ENCODE measurements around the gene UNC5C.

The UNC5C gene

DNA sequence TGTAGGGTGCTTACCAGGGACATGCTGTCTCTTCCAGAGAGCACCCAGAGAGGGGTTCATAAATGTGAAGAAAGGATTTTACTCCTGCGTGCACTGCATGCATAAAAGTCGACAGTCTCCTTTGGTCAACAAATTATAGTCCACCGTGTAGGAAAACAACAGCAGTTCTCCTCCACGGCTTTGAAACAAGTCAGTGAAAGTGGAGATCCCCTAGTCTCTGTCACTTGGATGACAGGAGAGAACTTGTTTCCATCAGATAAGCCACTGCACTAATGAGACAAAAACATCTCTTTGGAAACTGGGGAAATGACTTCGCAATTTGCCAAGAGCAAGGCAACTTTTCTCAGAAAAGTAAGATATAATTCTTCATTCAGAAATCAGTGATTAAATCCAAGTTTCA, 9.7 kb downstream of the UNC5C start:
- TF ChIP-seq, protein P1, sequence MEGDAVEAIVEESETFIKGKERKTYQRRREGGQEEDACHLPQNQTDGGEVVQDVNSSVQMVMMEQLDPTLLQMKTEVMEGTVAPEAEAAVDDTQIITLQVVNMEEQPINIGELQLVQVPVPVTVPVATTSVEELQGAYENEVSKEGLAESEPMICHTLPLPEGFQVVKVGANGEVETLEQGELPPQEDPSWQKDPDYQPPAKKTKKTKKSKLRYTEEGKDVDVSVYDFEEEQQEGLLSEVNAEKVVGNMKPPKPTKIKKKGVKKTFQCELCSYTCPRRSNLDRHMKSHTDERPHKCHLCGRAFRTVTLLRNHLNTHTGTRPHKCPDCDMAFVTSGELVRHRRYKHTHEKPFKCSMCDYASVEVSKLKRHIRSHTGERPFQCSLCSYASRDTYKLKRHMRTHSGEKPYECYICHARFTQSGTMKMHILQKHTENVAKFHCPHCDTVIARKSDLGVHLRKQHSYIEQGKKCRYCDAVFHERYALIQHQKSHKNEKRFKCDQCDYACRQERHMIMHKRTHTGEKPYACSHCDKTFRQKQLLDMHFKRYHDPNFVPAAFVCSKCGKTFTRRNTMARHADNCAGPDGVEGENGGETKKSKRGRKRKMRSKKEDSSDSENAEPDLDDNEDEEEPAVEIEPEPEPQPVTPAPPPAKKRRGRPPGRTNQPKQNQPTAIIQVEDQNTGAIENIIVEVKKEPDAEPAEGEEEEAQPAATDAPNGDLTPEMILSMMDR (IDR thresholded peaks at IDR 0.05; ENCODE audit: borderline replicate concordance, insufficient read depth, low read depth, low read length) = no peak
- H3K4me3 ChIP-seq (ENCODE audit: low read depth, low read length) = no peak overlapping the region

- TF ChIP-seq, protein P1 (IDR thresholded peaks at IDR 0.05; ENCODE audit: borderline replicate concordance, insufficient read depth, low read depth, low read length) = no peak
- no peak overlapping the region for H3K4me3 ChIP-seq (ENCODE audit: low read depth, low read length)
Observed at GRCh38 chr4:95537863-95538488, 10.8 kb downstream of the UNC5C start.

DNA sequence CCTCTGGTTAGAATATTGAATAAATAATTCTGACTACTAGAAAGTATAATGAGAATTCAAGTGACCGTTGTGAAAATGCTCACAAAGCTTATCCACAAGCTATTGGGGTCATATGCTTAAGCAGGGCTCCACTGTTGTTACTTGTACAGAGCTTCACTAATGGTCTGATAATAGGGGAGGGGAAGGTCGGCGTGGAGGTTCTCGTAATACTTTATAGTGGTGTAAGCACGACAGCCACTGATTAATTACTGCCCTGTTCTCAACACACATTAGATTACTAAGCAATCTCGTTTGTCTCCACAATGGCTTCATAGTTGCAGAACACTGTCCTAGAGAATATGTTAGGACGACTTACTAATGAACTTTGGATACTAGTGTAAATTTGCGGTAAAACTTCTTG, 11.6 kb downstream of the UNC5C start:
- TF ChIP-seq, protein P1 (IDR thresholded peaks at IDR 0.05; ENCODE audit: borderline replicate concordance, insufficient read depth, low read depth, low read length) = no peak
- no peak overlapping the region for H3K4me3 ChIP-seq (ENCODE audit: low read depth, low read length)

- TF ChIP-seq, protein P1 (IDR thresholded peaks at IDR 0.05; ENCODE audit: borderline replicate concordance, insufficient read depth, low read depth, low read length) = no peak
- no peak overlapping the region for H3K4me3 ChIP-seq (ENCODE audit: low read depth, low read length)
Observed at GRCh38 chr4:95536650-95537049, 12.1 kb downstream of the UNC5C start.

GRCh38 chr4:95535180-95535579, 13.6 kb downstream of the UNC5C start:
- TF ChIP-seq, protein P1 (IDR thresholded peaks at IDR 0.05; ENCODE audit: borderline replicate concordance, insufficient read depth, low read depth, low read length) = no peak
- H3K4me3 ChIP-seq (ENCODE audit: low read depth, low read length) = no peak overlapping the region

GRCh38 chr4:95534032-95534431, 14.7 kb downstream of the UNC5C start:
- TF ChIP-seq, protein P1 (IDR thresholded peaks at IDR 0.05; ENCODE audit: borderline replicate concordance, insufficient read depth, low read depth, low read length) = no peak
- no peak overlapping the region for H3K4me3 ChIP-seq (ENCODE audit: low read depth, low read length)

- no peak overlapping the region for H3K4me3 ChIP-seq (ENCODE audit: low read depth, low read length)
- TF ChIP-seq, protein P1 (IDR thresholded peaks at IDR 0.05; ENCODE audit: borderline replicate concordance, insufficient read depth, low read depth, low read length) = no peak
Observed at GRCh38 chr4:95533254-95533653, 15.5 kb downstream of the UNC5C start.
